Chondrocyte (in vitro differentiated cells): Measurements from ENCODE around the gene CFAP299. TPM values are rescaled to one million over a fixed set of nuclear protein-coding genes. Genes with fewer than 3 reads are reported as not detected.

ENCODE experiments used
- DNase-seq: peaks from one replicate; pipeline ENCODE4 v3.0.0; 2021; ENCODE audit warnings: mixed read lengths, low spot score
- H3K27ac Mint-ChIP-seq: one replicate; pipeline ENCODE4 v1.8.0; 2021; ENCODE audit warnings: mild to moderate bottlenecking, moderate library complexity, mixed read lengths; ENCODE audit not compliant: unreplicated experiment
- H3K27me3 Mint-ChIP-seq: 2 replicates; pipeline ENCODE4 v1.8.0; 2021; ENCODE audit warnings: low read depth, mixed read lengths
- H3K36me3 Mint-ChIP-seq: 2 replicates; pipeline ENCODE4 v1.8.0; 2021; ENCODE audit warnings: low read depth, mixed read lengths
- H3K4me1 Mint-ChIP-seq: 2 replicates; pipeline ENCODE4 v1.8.0; 2021; ENCODE audit warnings: low read depth, mild to moderate bottlenecking, mixed read lengths
- H3K4me3 Mint-ChIP-seq: one replicate; pipeline ENCODE4 v1.8.0; 2021; ENCODE audit warnings: mild to moderate bottlenecking, moderate library complexity, mixed read lengths; ENCODE audit not compliant: unreplicated experiment
- H3K9me3 Mint-ChIP-seq: 2 replicates; pipeline ENCODE4 v1.8.0; 2021; ENCODE audit warnings: low read depth, mixed read lengths
- total RNA-seq: library from RNA; stranded (reverse); gene quantifications from 3 replicates; pipeline ENCODE4 v1.2.1, GENCODE V29; 2021
- TF ChIP-seq, protein P1 (sequence below): fragments of 200-600 bp; sonication (generic); IDR thresholded peaks from 2 replicates; pipeline ENCODE4 v1.5.0; 2021; ENCODE audit warnings: antibody characterized with exemption, mild to moderate bottlenecking, moderate library complexity

The CFAP299 gene
- total RNA-seq, 1 donor from 2014 or later: 0.52 TPM

DNA sequence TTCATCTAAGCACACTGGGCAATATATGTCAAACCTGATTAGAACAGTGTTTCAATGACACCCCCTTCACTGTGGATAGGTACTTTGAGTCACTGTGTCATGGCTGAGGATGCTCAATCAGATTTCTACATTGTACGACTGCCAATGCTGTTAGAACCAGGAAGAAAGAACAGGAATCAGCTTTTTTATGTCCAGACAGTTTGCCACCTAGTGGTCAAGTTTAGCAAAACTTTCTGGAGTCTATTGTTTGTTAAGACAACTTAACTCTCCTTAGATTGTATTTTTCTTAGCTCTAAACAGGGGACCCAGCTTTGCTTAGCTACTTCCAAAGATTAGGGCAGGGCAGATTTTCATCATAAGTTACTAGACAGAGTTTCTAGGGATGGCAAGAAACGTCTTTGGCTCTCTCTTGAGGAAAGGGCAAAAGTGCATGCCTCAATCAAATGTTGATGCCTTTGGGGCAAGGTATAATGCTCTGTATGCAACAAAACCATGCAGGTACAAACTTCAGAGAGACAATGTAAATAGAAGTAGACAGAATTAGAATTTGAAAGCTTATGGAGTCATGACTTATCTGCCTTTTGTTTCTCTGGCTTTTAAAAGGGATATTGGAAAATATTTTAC lies 654.5 kb downstream of the CFAP299 start:
- H3K27ac Mint-ChIP-seq: no peak overlapping the region
- H3K4me3 Mint-ChIP-seq: no peak overlapping the region
- H3K9me3 Mint-ChIP-seq: no peaks in the 10 kb centered on the region
- H3K27me3 Mint-ChIP-seq: peaks cover 21% of the 10 kb centered on the region
- DNase-seq: no peak
- TF ChIP-seq, protein P1, sequence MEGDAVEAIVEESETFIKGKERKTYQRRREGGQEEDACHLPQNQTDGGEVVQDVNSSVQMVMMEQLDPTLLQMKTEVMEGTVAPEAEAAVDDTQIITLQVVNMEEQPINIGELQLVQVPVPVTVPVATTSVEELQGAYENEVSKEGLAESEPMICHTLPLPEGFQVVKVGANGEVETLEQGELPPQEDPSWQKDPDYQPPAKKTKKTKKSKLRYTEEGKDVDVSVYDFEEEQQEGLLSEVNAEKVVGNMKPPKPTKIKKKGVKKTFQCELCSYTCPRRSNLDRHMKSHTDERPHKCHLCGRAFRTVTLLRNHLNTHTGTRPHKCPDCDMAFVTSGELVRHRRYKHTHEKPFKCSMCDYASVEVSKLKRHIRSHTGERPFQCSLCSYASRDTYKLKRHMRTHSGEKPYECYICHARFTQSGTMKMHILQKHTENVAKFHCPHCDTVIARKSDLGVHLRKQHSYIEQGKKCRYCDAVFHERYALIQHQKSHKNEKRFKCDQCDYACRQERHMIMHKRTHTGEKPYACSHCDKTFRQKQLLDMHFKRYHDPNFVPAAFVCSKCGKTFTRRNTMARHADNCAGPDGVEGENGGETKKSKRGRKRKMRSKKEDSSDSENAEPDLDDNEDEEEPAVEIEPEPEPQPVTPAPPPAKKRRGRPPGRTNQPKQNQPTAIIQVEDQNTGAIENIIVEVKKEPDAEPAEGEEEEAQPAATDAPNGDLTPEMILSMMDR: peak; percentile 87
- no peaks in the 10 kb centered on the region for H3K36me3 Mint-ChIP-seq
- no peaks in the 10 kb centered on the region for H3K4me1 Mint-ChIP-seq

GRCh38 chr4:80990851-80991250 lies 655.3 kb downstream of the CFAP299 start:
- Mint-ChIP-seq H3K27me3 (peaks cover 19% of the 10 kb centered on the region), H3K27ac (no peak overlapping the region), H3K36me3 (no peaks in the 10 kb centered on the region), H3K4me1 (no peaks in the 10 kb centered on the region), H3K9me3 (no peaks in the 10 kb centered on the region), H3K4me3 (no peak overlapping the region)
- TF ChIP-seq, protein P1: no peak
- no peak for DNase-seq

DNA sequence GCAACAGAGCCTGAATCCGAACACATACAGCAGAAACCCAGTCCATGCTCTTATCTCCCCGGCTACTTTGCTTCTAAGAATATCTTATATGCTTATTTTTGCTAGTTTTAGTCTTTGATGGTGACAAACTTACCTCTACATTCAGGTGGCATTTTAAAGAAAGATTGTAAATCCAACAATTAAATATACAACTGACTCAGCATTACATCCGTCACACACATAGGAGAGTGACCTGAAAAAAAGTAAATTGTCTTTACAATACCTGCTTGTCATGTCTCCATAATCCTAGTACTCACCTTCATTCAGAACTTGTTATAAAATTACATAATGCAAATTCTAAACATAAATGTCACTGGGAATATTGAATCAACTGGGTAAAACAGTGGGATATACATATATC lies 664.4 kb downstream of the CFAP299 start:
- TF ChIP-seq, protein P1: no peak
- DNase-seq: no peak
- no peaks in the 10 kb centered on the region for H3K36me3 Mint-ChIP-seq
- H3K27ac Mint-ChIP-seq: no peak overlapping the region
- peaks cover 3% of the 10 kb centered on the region for H3K9me3 Mint-ChIP-seq
- H3K27me3 Mint-ChIP-seq: peaks cover 11% of the 10 kb centered on the region
- H3K4me1 Mint-ChIP-seq: no peaks in the 10 kb centered on the region
- no peak overlapping the region for H3K4me3 Mint-ChIP-seq

DNA sequence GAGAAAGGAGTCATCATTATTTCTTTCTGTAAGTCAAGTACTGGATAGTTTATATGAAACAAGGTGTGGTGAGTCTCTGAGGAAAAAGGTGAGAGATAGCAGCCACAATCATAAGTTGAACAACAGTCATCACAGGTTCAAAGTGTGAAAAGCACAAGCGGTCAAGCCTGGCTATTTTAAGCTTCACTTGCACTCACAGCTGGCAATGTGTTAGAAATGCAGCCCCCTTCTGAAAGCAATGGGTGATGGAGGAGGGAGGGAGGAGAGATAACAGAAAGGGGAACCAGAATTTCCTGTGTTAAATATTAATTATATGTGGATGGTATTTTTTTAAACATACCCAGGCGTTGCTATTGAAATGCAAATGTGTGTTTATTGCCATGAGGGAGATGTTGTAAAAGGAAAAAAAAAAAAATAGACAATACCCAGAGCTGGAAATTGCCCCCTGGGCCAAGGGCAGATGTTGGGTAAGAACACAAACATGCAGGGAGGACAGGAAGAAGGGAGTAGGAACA lies 668.1 kb downstream of the CFAP299 start:
- peaks cover 11% of the 10 kb centered on the region for H3K27me3 Mint-ChIP-seq
- TF ChIP-seq, protein P1: no peak

DNA sequence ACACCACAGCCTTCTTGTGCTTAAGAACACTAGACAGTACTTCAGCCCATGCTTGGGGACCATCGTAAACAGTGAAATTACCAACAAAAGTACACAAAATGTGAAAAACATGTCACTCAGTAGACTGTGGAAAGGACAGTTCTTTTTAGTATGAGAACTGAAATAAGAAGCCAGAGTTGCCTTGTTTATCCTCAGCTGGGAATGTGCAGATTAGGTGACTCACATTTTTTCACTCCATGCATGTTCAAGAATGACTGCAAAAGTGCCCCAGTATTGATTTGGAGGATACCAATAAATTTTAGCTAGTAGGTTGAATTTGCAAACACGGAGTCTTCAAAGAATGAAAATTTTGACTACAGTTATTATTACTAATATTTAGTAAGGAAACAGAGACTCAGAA lies 671.9 kb downstream of the CFAP299 start:
- Mint-ChIP-seq H3K27me3 (peaks cover 11% of the 10 kb centered on the region), H3K36me3 (no peaks in the 10 kb centered on the region), H3K4me1 (no peaks in the 10 kb centered on the region), H3K4me3 (no peak overlapping the region), H3K9me3 (no peaks in the 10 kb centered on the region), H3K27ac (no peak overlapping the region)
- TF ChIP-seq, protein P1: no peak
- no peak for DNase-seq

More for the DNA sequence above, 668.1 kb downstream of the CFAP299 start:
- Mint-ChIP-seq H3K27ac (no peak overlapping the region), H3K4me3 (no peak overlapping the region), H3K9me3 (no peaks in the 10 kb centered on the region), H3K4me1 (no peaks in the 10 kb centered on the region), H3K36me3 (no peaks in the 10 kb centered on the region)
- DNase-seq: no peak

Other genes with a start within 250 kb of the CFAP299 start
- 0.07 TPM in 1 of 3 replicates, not detected in the others for gene PRDM8, start 138.2 kb upstream of the CFAP299 start, total RNA-seq
- gene FGF5, start 69.1 kb upstream of the CFAP299 start, total RNA-seq: 1.3 to 5.8 TPM (median 4.5 TPM) in 3 replicates